HG03439 (cell line): ENCODE results near the gene TREM1.
"Not testable (repeated sequence)": the region's sequence is repeated elsewhere in the genome, so short reads cannot be mapped to it uniquely, and the experiment has no call there.

ENCODE experiments used
- ATAC-seq: cut with Tn5 transposase; IDR thresholded peaks from one replicate; pipeline ENCODE4 v1.9.1; 2021; ENCODE audit warnings: mild to moderate bottlenecking, moderate library complexity; ENCODE audit not compliant: unreplicated experiment

Gene TREM1

GRCh38 chr6:41297248-41297647 is 10.8 kb upstream of the TREM1 start:
- not testable (repeated sequence) for ATAC-seq

GRCh38 chr6:41294214-41294872 is 7.9 kb upstream of the TREM1 start:
- no peak for ATAC-seq

- ATAC-seq: no peak
Measured at GRCh38 chr6:41291717-41292116, 5.2 kb upstream of the TREM1 start.

GRCh38 chr6:41289815-41290214 is 3.3 kb upstream of the TREM1 start:
- ATAC-seq: no peak

- no peak for ATAC-seq
Measured at GRCh38 chr6:41288754-41289129, 2.3 kb upstream of the TREM1 start.

- ATAC-seq: peak; percentile 75
Measured at GRCh38 chr6:41288030-41288753, 1.7 kb upstream of the TREM1 start.

GRCh38 chr6:41284726-41285125 is 1.8 kb downstream of the TREM1 start:
- ATAC-seq: no peak

GRCh38 chr6:41283600-41283999 is 2.9 kb downstream of the TREM1 start:
- ATAC-seq: no peak

GRCh38 chr6:41280381-41281057 is 6.0 kb downstream of the TREM1 start:
- no peak for ATAC-seq

GRCh38 chr6:41278699-41279405 is 7.6 kb downstream of the TREM1 start:
- peak; percentile 46 for ATAC-seq

- no peak for ATAC-seq
Measured at GRCh38 chr6:41277605-41278004, 8.9 kb downstream of the TREM1 start.

GRCh38 chr6:41275489-41275888 is 11.0 kb downstream of the TREM1 start:
- no peak for ATAC-seq

- ATAC-seq: no peak
Measured at GRCh38 chr6:41274256-41274655, 12.2 kb downstream of the TREM1 start.

- ATAC-seq: no peak
Measured at GRCh38 chr6:41273714-41274113, 12.8 kb downstream of the TREM1 start.

- no peak for ATAC-seq
Measured at GRCh38 chr6:41272591-41273240, 13.8 kb downstream of the TREM1 start.

GRCh38 chr6:41271901-41272395 is 14.5 kb downstream of the TREM1 start:
- ATAC-seq: no peak

- no peak for ATAC-seq
Measured at GRCh38 chr6:41269716-41270115, 16.8 kb downstream of the TREM1 start.

- ATAC-seq: no peak
Measured at GRCh38 chr6:41269166-41269565, 17.3 kb downstream of the TREM1 start.

- no peak for ATAC-seq
Measured at GRCh38 chr6:41268478-41268877, 18.0 kb downstream of the TREM1 start.

- ATAC-seq: no peak
Measured at GRCh38 chr6:41266541-41266940, 19.9 kb downstream of the TREM1 start.

GRCh38 chr6:41263267-41263666 is 23.2 kb downstream of the TREM1 start:
- ATAC-seq: no peak
